GM12875 (cell line): Measurements from ENCODE around the gene SIX3.

Experiments
- H3K4me3 ChIP-seq: one replicate; pipeline ENCODE4 v1.5.1; 2011; ENCODE audit warnings: low read depth, low read length, control low read depth
- CTCF ChIP-seq: IDR thresholded peaks from 2 replicates; pipeline ENCODE4 v1.5.1; 2011; ENCODE audit warnings: low read depth, mild to moderate bottlenecking, control low read depth, inconsistent platforms, low read length, moderate library complexity, borderline replicate concordance; ENCODE audit not compliant: insufficient read depth

Gene SIX3

GRCh38 chr2:44930274-44931197 lies 11.0 kb upstream of the SIX3 start:
- H3K4me3 ChIP-seq: peak overlapping the region; percentile 27

GRCh38 chr2:44931198-44931780 lies 10.2 kb upstream of the SIX3 start:
- TF ChIP-seq CTCF: no peak
- H3K4me3 ChIP-seq: no peak overlapping the region

More at GRCh38 chr2:44930274-44931197, 11.0 kb upstream of the SIX3 start:
- TF ChIP-seq CTCF: no peak

- no peak for TF ChIP-seq CTCF
- no peak overlapping the region for H3K4me3 ChIP-seq
These were observed 9.4 kb upstream of the SIX3 start for GRCh38 chr2:44932079-44932478.

- no peak for TF ChIP-seq CTCF
- H3K4me3 ChIP-seq: no peak overlapping the region
These were observed 8.7 kb upstream of the SIX3 start for GRCh38 chr2:44932564-44933392.

- no peak for TF ChIP-seq CTCF
- no peak overlapping the region for H3K4me3 ChIP-seq
These were observed 8.0 kb upstream of the SIX3 start for GRCh38 chr2:44933434-44933951.

GRCh38 chr2:44934038-44934982 lies 7.2 kb upstream of the SIX3 start:
- H3K4me3 ChIP-seq: no peak overlapping the region
- TF ChIP-seq CTCF: no peak
